HepG2 (cell line): Measurements from ENCODE around the gene BAIAP2L1. TPM values are rescaled to one million over a fixed set of nuclear protein-coding genes. Genes with fewer than 3 reads are reported as not detected.

Experiments used
- BORCS8-MEF2B ChIP-seq: sonication (generic); formaldehyde crosslinking; IDR thresholded peaks from 2 replicates; pipeline ENCODE4 v1.8.0; 2022; ENCODE audit warnings: mild to moderate bottlenecking, missing genetic modification reagents
- CBX2 ChIP-seq, 2 experiments: fragments of 200-600 bp in 1 of 2; sonication (generic); formaldehyde crosslinking in 1 of 2; IDR thresholded peaks; 2 replicates each; pipeline versions ENCODE4 v1.7.0 to v1.8.1; 2018 to 2022; ENCODE audit warnings: low read depth in 2 of 2, low read length in 1 of 2, mild to moderate bottlenecking in 1 of 2, missing genetic modification reagents in 1 of 2
- DMAP1 ChIP-seq: IDR thresholded peaks from 2 replicates; pipeline ENCODE4 v1.6.1; 2016
- FIP1L1 ChIP-seq: fragments of 200-400 bp; formaldehyde crosslinking; IDR thresholded peaks from 2 replicates; pipeline ENCODE4 v1.6.1; 2018; ENCODE audit warnings: low read depth, mild to moderate bottlenecking, low read length, moderate library complexity, borderline replicate concordance; ENCODE audit not compliant: insufficient read depth
- HDAC1 ChIP-seq: sonication (generic); formaldehyde crosslinking; IDR thresholded peaks from 2 replicates; pipeline ENCODE4 v1.5.1; 2020; ENCODE audit warnings: mild to moderate bottlenecking, missing genetic modification reagents
- HOXA7 ChIP-seq: sonication (generic); formaldehyde crosslinking; IDR thresholded peaks from 2 replicates; pipeline ENCODE4 v1.8.1; 2022; ENCODE audit warnings: mild to moderate bottlenecking, missing genetic modification reagents, moderate library complexity
- KDM2A ChIP-seq: sonication (generic); formaldehyde crosslinking; IDR thresholded peaks from 2 replicates; pipeline ENCODE4 v1.4.0; 2020; ENCODE audit warnings: low read depth, missing genetic modification reagents, borderline replicate concordance
- MAF1 ChIP-seq: sonication (generic); formaldehyde crosslinking; IDR thresholded peaks from 2 replicates; pipeline ENCODE4 v1.5.0; 2020; ENCODE audit warnings: missing genetic modification reagents, borderline replicate concordance
- MAFG ChIP-seq: sonication (generic); formaldehyde crosslinking; IDR thresholded peaks from 2 replicates; pipeline ENCODE4 v1.5.1; 2020; ENCODE audit warnings: mild to moderate bottlenecking, missing genetic modification reagents
- MTF2 ChIP-seq: sonication (generic); formaldehyde crosslinking; IDR thresholded peaks from 2 replicates; pipeline ENCODE4 v1.5.0; 2020; ENCODE audit warnings: missing genetic modification reagents, borderline replicate concordance
- NCOA2 ChIP-seq: sonication (generic); formaldehyde crosslinking; IDR thresholded peaks from 2 replicates; pipeline ENCODE4 v1.8.0; 2022; ENCODE audit warnings: inconsistent platforms
- NPAS2 ChIP-seq: sonication (generic); formaldehyde crosslinking; IDR thresholded peaks from 2 replicates; pipeline ENCODE4 v1.8.0; 2022; ENCODE audit warnings: mild to moderate bottlenecking, missing genetic modification reagents, borderline replicate concordance
- PHF21A ChIP-seq: sonication (generic); formaldehyde crosslinking; IDR thresholded peaks from 2 replicates; pipeline ENCODE4 v1.5.0; 2020; ENCODE audit warnings: mild to moderate bottlenecking, missing genetic modification reagents
- SIN3B ChIP-seq: fragments of 150-350 bp; IDR thresholded peaks from 2 replicates; pipeline ENCODE4 v1.6.1; 2014; ENCODE audit warnings: low read length
- SP5 ChIP-seq: IDR thresholded peaks from 2 replicates; pipeline ENCODE4 v1.6.1; 2016; ENCODE audit warnings: low read depth, borderline replicate concordance
- SRSF4 ChIP-seq: fragments of 200-400 bp; formaldehyde crosslinking; IDR thresholded peaks from one replicate; pipeline ENCODE4 v1.6.1; 2018; ENCODE audit warnings: mild to moderate bottlenecking, low read depth, low read length, moderate library complexity; ENCODE audit not compliant: poor library complexity, severe bottlenecking
- YEATS4 ChIP-seq: sonication (generic); formaldehyde crosslinking; IDR thresholded peaks from 2 replicates; pipeline ENCODE4 v1.4.0; 2020; ENCODE audit warnings: missing genetic modification reagents, borderline replicate concordance
- ZBTB21 ChIP-seq: sonication (generic); formaldehyde crosslinking; IDR thresholded peaks from 2 replicates; pipeline ENCODE4 v1.4.0; 2020; ENCODE audit warnings: missing genetic modification reagents
- ZBTB3 ChIP-seq: sonication (generic); formaldehyde crosslinking; IDR thresholded peaks from 2 replicates; pipeline ENCODE4 v1.4.0; 2020; ENCODE audit warnings: low read depth, mild to moderate bottlenecking, moderate library complexity, missing genetic modification reagents, borderline replicate concordance
- ZMYM4 ChIP-seq: sonication (generic); formaldehyde crosslinking; IDR thresholded peaks from 2 replicates; pipeline ENCODE4 v1.8.1; 2023; ENCODE audit warnings: mild to moderate bottlenecking, missing genetic modification reagents
- ZNF160 ChIP-seq: sonication (generic); formaldehyde crosslinking; IDR thresholded peaks from 2 replicates; pipeline ENCODE4 v1.8.0; 2022; ENCODE audit warnings: mild to moderate bottlenecking, inconsistent platforms, missing genetic modification reagents
- ZNF20 ChIP-seq: sonication (generic); formaldehyde crosslinking; IDR thresholded peaks from 2 replicates; pipeline ENCODE4 v1.4.0; 2020; ENCODE audit warnings: mild to moderate bottlenecking, moderate library complexity, missing genetic modification reagents
- ZNF235 ChIP-seq: sonication (generic); formaldehyde crosslinking; IDR thresholded peaks from 2 replicates; pipeline ENCODE4 v1.8.1; 2023; ENCODE audit warnings: mild to moderate bottlenecking, missing genetic modification reagents, borderline replicate concordance
- ZNF451 ChIP-seq: sonication (generic); formaldehyde crosslinking; IDR thresholded peaks from 2 replicates; pipeline ENCODE4 v1.5.0; 2020; ENCODE audit warnings: mild to moderate bottlenecking, missing genetic modification reagents
- ZNF768 ChIP-seq: sonication (generic); formaldehyde crosslinking; IDR thresholded peaks from 2 replicates; pipeline ENCODE4 v1.4.0; 2020; ENCODE audit warnings: missing genetic modification reagents
- ZNF776 ChIP-seq: sonication (generic); formaldehyde crosslinking; IDR thresholded peaks from 2 replicates; pipeline ENCODE4 v1.4.0; 2020; ENCODE audit warnings: mild to moderate bottlenecking, missing genetic modification reagents
- ZSCAN30 ChIP-seq: sonication (generic); formaldehyde crosslinking; IDR thresholded peaks from 2 replicates; pipeline ENCODE4 v1.5.0; 2020; ENCODE audit warnings: mild to moderate bottlenecking, missing genetic modification reagents
- polyA plus RNA-seq, 8 experiments: library from polyadenylated mRNA; depleted of rRNA in 3 of 8; stranded (reverse) in 7 of 8; unstranded in 1 of 8; fragments of >200 nt; fragmentation: Illumina TruSeq in 4 of 8; extraction: Trizol in 4 of 8; gene quantifications; 2 replicates each; pipeline versions ENCODE4 v1.2.1 to v1.2.3, GENCODE V29; 2011 to 2016; ENCODE audit warnings: low read depth in 4 of 8, missing spikeins in 1 of 8, mixed read lengths in 1 of 8; ENCODE audit not compliant: insufficient read depth in 1 of 8
- total RNA-seq, 5 experiments: library from RNA; depleted of rRNA; stranded (reverse); fragments of >200 nt; fragmentation: Illumina TruSeq; extraction: Trizol; gene quantifications; 2 replicates each; pipeline ENCODE4 v1.2.3, GENCODE V29; 2016; ENCODE audit warnings: low read depth in 1 of 5
- TF ChIP-seq, protein P1 (sequence below): sonication (generic); formaldehyde crosslinking; IDR thresholded peaks from 2 replicates; pipeline ENCODE4 v1.8.0; 2022; ENCODE audit warnings: low read depth, missing genetic modification reagents
- TF ChIP-seq, protein P2 (sequence below): sonication (generic); formaldehyde crosslinking; IDR thresholded peaks from 2 replicates; pipeline ENCODE4 v1.4.0; 2020; ENCODE audit warnings: mild to moderate bottlenecking, missing genetic modification reagents

BAIAP2L1 gene
- total and polyA plus RNA-seq, 2 of the 13 experiments (the other 11 are each of a cell fraction or from before 2014, with no cell fraction given): 13.0 to 21.5 TPM

DNA sequence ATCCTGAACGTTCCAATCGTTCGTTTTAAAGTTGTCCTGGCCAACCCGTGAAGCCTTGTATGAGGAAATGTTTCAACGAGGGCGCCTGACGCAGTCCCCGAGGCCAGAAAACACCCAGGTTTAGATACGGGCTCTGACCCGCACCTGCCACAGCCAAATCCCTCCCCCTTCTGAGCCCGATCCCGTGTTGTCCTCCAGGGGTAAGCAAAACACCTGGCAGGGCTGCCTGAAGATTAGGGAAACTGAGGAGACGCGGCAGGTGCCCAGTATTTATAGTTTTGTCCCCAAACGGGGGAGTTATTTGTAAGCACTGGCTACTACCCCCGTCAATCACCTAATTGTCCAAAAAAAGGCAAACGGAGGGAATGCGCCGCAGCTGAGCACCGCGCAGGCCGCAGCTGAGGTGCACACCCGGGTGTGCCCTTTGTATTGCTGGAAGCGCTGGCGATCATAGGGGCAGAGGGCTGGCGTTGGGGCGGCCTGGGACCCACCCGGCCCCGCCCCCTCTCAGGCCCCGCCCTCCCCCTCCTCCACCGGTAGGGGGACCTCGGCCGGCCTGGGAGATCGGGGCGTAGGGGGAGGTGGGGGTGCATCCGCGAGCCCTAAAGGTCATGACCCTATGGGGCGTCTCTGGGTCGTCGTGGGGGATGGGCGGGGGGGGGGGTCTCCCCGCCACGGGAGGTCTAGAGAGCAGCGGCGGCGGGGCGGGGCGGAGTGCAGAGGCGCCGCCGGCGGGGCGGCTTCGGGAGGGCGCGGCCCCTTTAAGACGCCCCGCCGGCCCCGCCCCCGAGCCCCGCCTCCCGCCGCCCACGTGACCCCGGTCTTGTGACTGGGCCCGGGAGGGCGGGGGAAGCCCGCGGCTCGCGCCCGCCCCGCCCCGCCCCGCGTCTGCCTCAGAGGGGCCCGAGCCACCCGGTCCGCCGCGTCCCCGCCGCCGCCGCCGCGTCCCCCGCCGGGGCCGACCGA, 119.8 kb downstream of the BAIAP2L1 start, which contains the start of gene BRI3 (continued):
- TF ChIP-seq, protein P1, sequence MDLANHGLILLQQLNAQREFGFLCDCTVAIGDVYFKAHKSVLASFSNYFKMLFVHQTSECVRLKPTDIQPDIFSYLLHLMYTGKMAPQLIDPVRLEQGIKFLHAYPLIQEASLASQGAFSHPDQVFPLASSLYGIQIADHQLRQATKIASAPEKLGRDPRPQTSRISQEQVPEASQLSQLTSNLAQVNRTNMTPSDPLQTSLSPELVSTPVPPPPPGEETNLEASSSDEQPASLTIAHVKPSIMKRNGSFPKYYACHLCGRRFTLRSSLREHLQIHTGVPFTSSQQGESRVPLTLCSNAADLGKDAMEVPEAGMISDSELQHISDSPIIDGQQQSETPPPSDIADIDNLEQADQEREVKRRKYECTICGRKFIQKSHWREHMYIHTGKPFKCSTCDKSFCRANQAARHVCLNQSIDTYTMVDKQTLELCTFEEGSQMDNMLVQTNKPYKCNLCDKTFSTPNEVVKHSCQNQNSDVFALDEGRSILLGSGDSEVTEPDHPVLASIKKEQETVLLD (CRISPR knock-in tag): no peak
- TF ChIP-seq MAFG (CRISPR knock-in tag) (no peak), ZNF20 (CRISPR knock-in tag) (no peak), ZNF776 (CRISPR knock-in tag) (no peak), DMAP1 (CRISPR knock-in tag) (0 out of 2 replicates have a peak, but pooled peaks have one; percentile 27), KDM2A (CRISPR knock-in tag) (peak; percentile 86; the same call in 1 of the 2 replicates), ZBTB3 (CRISPR knock-in tag) (no peak), BORCS8-MEF2B (CRISPR knock-in tag) (peak; percentile 37; the same call in 1 of the 2 replicates), ZBTB21 (CRISPR knock-in tag) (no peak), MTF2 (CRISPR knock-in tag) (no peak), HDAC1 (CRISPR knock-in tag) (0 out of 2 replicates have a peak, but pooled peaks have one; percentile 31), FIP1L1 (no peak), PHF21A (CRISPR knock-in tag) (peak; percentile 45), HOXA7 (CRISPR knock-in tag) (no peak), YEATS4 (peak; percentile 8; the same call in 1 of the 2 replicates), ZNF768 (CRISPR knock-in tag) (0 out of 2 replicates have a peak, but pooled peaks have one; percentile 22), MAF1 (CRISPR knock-in tag) (no peak), CBX2 (IDR thresholded peaks at IDR 0.05; ENCODE audit: low read depth, low read length) (no peak), CBX2 (CRISPR knock-in tag; IDR thresholded peaks at IDR 0.05; ENCODE audit: low read depth) (no peak), SIN3B (no peak), SP5 (CRISPR knock-in tag) (peak; percentile 51; the same call in 1 of the 2 replicates), ZMYM4 (CRISPR knock-in tag) (0 out of 2 replicates have a peak, but pooled peaks have one; percentile 36), NPAS2 (CRISPR knock-in tag) (no peak), ZSCAN30 (CRISPR knock-in tag) (no peak), ZNF451 (CRISPR knock-in tag) (no peak), SRSF4 (no peak), ZNF160 (CRISPR knock-in tag) (no peak), ZNF235 (no peak), NCOA2 (CRISPR knock-in tag) (0 out of 2 replicates have a peak, but pooled peaks have one; percentile 43)
- TF ChIP-seq, protein P2, sequence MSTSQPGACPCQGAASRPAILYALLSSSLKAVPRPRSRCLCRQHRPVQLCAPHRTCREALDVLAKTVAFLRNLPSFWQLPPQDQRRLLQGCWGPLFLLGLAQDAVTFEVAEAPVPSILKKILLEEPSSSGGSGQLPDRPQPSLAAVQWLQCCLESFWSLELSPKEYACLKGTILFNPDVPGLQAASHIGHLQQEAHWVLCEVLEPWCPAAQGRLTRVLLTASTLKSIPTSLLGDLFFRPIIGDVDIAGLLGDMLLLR: no peak
